Stimulated activated CD4-positive, alpha-beta T cell treated with anti-CD3 and anti-CD28 coated beads, Interleukin-1b, Interleukin-23, amount 100 ng/mL, for 1 hour (primary cell): ENCODE measurements around the gene PTPRJ.

ENCODE experiments used
- DNase-seq, 2 donors: peaks; one replicate each; pipeline ENCODE4 v3.0.0-alpha.2; 2020; ENCODE audit warnings: low read depth in 2 of 2

The PTPRJ gene

GRCh38 chr11:48040830-48041444, 60.6 kb downstream of the PTPRJ start:
- no peak for DNase-seq

GRCh38 chr11:48041877-48042695, 61.7 kb downstream of the PTPRJ start:
- DNase-seq, result no peak

GRCh38 chr11:48043111-48043990, 63.0 kb downstream of the PTPRJ start:
- DNase-seq, result no peak

- no peak for DNase-seq
These were observed 63.7 kb downstream of the PTPRJ start for GRCh38 chr11:48043991-48044512.

- no peak for DNase-seq
These were observed 64.2 kb downstream of the PTPRJ start for GRCh38 chr11:48044577-48044976.

GRCh38 chr11:48045536-48045935, 65.2 kb downstream of the PTPRJ start:
- no peak for DNase-seq

- DNase-seq, result no peak
These were observed 67.3 kb downstream of the PTPRJ start for GRCh38 chr11:48047616-48048015.

- no peak for DNase-seq
These were observed 68.7 kb downstream of the PTPRJ start for GRCh38 chr11:48049036-48049435.

- no peak for DNase-seq
These were observed 69.9 kb downstream of the PTPRJ start for GRCh38 chr11:48050304-48050703.

- DNase-seq, result no peak
These were observed 71.0 kb downstream of the PTPRJ start for GRCh38 chr11:48051217-48051830.

GRCh38 chr11:48052183-48053044, 72.1 kb downstream of the PTPRJ start:
- DNase-seq, result no peak

- no peak for DNase-seq
These were observed 74.6 kb downstream of the PTPRJ start for GRCh38 chr11:48054994-48055291.

- no peak for DNase-seq
These were observed 75.2 kb downstream of the PTPRJ start for GRCh38 chr11:48055292-48056132.

GRCh38 chr11:48056325-48057183, 76.2 kb downstream of the PTPRJ start:
- DNase-seq, result no peak

- DNase-seq, result no peak
These were observed 77.7 kb downstream of the PTPRJ start for GRCh38 chr11:48058064-48058463.

- DNase-seq, result no peak
These were observed 78.4 kb downstream of the PTPRJ start for GRCh38 chr11:48058788-48059187.

GRCh38 chr11:48062649-48063048, 82.3 kb downstream of the PTPRJ start:
- DNase-seq, result no peak

- DNase-seq, result no peak
These were observed 83.1 kb downstream of the PTPRJ start for GRCh38 chr11:48063424-48063978.

- DNase-seq, result no peak
These were observed 83.9 kb downstream of the PTPRJ start for GRCh38 chr11:48064306-48064705.
